Fibroblast of skin of back (primary cell): Measurements from ENCODE around the gene SRGAP3. TPM values are rescaled to one million over a fixed set of nuclear protein-coding genes. Genes with fewer than 3 reads are reported as not detected.
A peak's percentile ranks its signal among the peaks of the same experiment; 100 is the strongest.
"Not testable (repeated sequence)": the region's sequence is repeated elsewhere in the genome, so short reads cannot be mapped to it uniquely, and the experiment has no call there.

Experiments
- DNase-seq: peaks from one replicate; pipeline ENCODE4 v3.0.0-alpha.2; 2013
- polyA plus RNA-seq, 2 experiments: library from polyadenylated mRNA; unstranded; fragments of 120-200 nt; gene quantifications; one replicate each; pipeline ENCODE4 v1.2.1, GENCODE V29; 2013; ENCODE audit not compliant: insufficient read length in 2 of 2

The SRGAP3 gene
- polyA plus RNA-seq (2013, experiment 1 of 2; ENCODE audit: insufficient read length), result 0.72 TPM
- polyA plus RNA-seq (2013, experiment 2 of 2; ENCODE audit: insufficient read length), result 0.70 TPM

DNA sequence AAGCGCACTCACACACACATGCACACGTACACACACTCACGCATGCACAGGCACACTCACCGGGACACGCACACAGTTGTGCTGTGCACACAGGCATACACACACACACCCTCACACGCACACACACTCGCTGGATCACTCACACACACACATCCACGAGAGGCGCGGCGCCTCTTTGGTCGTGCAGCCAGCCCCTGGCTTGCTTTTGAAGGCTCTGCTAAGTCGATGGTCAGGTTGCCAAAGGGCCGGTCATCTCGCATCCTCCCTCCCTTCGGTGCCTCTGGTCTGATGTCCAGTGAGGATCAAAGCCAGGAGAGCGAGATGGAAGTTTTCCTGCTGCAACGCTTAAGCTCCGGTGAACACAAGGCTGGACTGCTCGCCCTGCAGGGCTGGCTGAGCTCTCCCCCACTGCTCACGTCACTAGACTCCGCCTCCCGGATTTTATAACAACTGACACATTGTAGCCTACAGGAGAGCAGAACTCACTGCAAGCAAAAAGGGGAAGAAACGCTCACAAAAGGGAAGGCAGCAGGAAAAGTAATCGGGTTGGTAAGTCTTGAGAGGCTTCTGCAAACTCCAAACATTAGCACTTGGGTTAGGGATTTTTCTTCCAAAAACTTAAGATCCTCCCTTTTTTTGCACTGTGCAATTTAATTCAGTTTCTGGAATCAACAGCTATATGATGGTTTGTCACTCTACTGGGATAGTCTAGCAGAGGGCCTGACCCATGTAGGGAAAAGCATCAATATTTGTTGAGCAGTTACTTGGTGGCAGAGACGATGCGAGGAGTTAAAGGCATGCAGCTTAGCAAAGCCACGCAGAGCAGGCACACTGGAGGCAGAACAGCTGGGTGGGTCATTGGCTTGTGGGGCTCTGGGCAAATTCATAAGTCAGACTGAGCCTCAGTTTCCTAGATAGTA, at the start of gene SRGAP3:
Gene SRGAP3, minus strand, starts transcription at position 374 of the 920 bp plus-strand sequence. CDS start 695 bp downstream, outside the sequence.
- peak; percentile 88 for DNase-seq

- peak; percentile 34 for DNase-seq
Measured at GRCh38 chr3:9298236-9298635, 48.8 kb upstream of the SRGAP3 start.

- no peak for DNase-seq
Measured at GRCh38 chr3:9296241-9296640, 46.8 kb upstream of the SRGAP3 start.

DNA sequence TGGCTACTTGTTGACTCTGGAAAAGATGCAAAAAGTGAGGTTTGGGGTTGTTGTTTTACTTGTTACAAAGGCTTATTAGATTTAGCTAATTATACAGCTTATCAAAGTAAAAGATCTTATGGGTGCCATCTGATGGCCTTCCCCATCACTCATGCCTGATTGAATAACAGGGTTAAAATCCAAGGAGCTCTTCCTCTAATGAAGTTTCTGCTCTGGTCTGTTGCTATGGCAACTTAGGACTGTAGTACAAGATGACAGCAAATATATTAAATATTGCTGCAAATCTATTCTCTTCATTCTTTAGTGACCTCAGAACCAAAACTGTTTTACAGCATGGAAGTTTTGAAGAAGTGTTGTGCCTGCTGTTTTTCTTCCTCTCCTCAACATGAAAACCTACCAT, 45.6 kb upstream of the SRGAP3 start:
- DNase-seq, result no peak

DNA sequence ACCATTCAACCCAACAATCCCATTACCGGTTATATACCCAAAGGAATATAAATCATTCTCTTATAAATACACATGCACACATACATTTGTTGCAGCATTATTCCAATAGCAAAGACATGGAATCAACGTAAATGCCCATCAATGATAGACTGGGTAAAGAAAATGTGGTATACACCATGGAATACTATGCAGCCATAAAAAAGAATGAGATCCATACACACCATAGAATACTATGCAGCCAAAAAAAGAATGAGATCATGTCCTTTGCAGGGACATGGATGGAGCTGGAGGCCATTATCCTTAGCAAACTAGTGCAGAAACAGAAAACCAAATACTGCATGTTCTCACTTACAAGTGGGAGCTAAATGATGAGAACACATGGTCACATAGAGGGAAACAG, 44.5 kb upstream of the SRGAP3 start:
- not testable (repeated sequence) for DNase-seq

- no peak for DNase-seq
Measured at GRCh38 chr3:9293076-9293475, 43.6 kb upstream of the SRGAP3 start.

DNA sequence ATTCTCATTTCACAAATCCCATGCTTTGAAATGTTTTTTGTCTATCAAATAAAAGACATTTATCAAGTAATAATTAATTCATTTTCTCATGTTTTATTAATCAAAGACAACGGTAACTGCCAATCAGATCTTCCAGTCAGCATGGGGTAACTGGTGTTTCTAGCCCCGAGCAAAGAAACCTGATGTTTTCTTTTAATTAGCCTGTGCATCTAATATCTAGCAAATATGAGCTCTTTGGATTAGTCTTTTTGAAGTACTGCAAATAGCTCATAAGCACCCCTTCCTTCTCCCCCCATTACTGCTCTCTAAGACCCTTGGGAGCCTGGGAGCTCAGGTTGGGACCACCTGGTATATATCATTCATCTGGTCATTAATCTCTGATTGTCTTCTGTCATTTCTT, 43.1 kb upstream of the SRGAP3 start:
- DNase-seq, result no peak

- DNase-seq, result peak; percentile 56
Measured at GRCh38 chr3:9291821-9292410, 42.5 kb upstream of the SRGAP3 start.

DNA sequence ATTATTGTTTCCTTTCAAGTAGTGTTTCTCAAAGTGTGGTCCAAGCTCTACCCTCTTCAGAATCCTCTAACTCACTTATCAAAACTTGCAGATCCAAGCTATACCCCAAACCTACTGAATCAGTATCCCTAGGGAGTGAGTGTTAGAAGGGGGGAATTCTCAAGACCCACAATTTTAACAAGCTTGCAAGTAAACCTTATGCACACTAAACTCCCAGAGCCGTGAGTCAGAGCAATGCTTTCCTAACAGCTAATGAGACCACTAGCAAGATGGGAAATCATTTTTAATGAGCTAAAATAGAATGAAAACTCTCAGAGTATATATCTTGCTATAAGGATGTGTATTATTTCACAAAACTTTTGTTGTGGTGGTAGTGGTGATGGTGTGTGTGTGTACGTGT, 41.1 kb upstream of the SRGAP3 start:
- DNase-seq, result peak; percentile 34

- DNase-seq, result not testable (repeated sequence)
Measured at GRCh38 chr3:9281533-9281932, 32.1 kb upstream of the SRGAP3 start.

GRCh38 chr3:9280451-9281219, 31.2 kb upstream of the SRGAP3 start:
- peak; percentile 37 for DNase-seq

DNA sequence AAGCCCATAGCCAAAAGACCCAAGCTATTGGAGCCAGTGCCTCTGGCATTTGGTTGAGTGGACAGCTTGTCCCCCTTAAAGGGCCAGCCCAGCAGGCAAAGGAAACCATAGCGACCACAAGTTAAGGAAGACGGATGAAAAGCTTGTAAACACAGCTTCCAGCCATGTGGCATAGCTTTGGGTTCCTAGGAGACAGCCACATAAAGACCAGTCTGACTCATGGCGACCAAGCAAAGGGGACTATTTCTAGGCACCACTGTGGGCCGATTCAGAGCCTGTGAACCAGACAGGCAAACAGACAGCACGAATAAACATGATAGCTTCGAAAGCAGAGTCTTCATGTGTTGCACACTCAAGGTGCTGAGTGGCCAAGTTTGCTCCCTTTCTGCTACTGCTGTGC, 30.5 kb upstream of the SRGAP3 start:
- peak; percentile 66 for DNase-seq

GRCh38 chr3:9278498-9278897, 29.1 kb upstream of the SRGAP3 start:
- no peak for DNase-seq

- no peak for DNase-seq
Measured at GRCh38 chr3:9278085-9278484, 28.6 kb upstream of the SRGAP3 start.

DNA sequence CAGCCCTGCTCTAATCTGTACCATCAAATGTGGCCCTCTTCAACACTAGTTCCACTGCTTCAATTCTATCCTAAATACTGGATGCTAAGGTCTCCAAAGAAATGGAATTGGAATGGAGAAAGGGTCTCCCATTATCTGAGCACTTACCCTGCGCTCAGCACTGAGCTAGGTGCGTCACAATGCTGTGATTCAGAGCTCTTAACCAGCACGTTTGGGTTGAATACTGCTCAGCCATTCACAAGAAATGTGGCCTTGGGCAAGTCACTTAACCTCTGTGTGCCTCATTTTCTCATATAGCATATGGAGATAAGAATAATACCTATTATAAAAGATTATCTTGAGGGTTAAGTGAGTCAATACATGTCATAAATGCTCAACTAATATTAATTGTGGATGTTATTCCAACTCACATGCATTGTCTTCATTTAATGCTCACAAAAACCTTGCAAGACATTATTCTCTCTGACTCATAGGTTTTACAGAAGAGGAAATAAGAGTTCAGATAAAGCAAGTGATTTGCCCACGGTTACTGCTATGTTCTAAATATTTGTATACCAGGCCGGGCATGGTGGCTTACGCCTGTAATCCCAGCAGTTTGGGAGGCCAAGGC, 27.4 kb upstream of the SRGAP3 start:
- DNase-seq, result no peak

- no peak for DNase-seq
Measured at GRCh38 chr3:9271903-9272302, 22.5 kb upstream of the SRGAP3 start.

DNA sequence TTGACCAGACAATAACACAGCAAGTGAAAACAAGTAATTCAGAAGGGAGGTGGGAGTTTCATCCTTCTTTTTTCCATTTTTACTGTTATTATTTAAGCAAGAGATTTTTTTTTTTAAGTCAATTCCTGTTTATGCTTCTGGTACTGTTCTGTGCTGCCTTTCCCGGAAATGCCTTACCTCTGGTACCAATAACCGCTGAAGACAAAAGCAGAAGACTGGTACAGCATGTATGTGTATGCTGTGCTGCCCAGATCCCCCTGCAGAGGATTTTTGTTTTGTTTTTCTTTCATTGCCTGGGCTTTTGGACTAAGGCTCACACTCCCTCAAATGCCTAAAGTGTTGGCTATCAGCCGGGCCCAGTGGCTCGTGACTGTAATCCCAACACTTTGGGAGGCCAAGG, 21.3 kb upstream of the SRGAP3 start:
- DNase-seq, result no peak

GRCh38 chr3:9266716-9267115, 17.3 kb upstream of the SRGAP3 start:
- no peak for DNase-seq

DNA sequence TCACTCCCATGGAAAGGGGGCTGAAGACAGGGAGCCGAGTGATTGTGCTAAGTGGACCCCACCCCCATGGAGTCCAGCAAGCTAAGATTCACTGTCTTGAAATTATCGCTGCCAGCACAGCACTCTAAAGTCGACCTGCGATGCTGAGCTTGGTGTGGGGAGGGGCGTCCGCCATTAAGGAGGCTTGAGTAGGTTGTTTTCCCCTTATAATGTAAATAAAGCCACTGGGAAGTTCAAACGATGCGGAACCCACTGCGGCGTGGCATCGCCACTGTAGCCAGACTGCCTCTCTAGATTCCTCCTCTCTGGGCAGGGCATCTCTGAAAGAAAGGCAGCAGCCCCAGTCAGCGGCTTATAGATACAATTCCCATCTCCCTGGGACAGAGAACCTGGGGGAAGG, 10.9 kb upstream of the SRGAP3 start:
- no peak for DNase-seq

DNA sequence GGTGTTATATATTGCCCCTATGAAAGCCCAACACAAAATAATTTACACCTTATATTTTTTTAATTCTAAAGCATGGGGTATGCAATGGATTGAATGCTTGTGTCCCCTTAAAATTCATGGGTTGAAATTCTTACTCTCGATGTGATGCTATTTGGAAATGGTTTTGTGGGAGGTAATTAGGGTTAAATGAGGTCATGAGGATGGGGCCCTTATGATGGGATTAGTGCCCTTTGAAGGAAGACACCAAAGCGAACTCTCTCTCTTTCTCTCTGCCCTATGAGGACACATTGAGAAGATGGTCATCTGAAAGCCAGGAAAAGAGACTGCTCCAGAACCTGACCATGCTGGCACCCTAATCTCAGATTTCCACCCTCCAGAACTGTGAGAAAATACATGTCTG, 7.6 kb upstream of the SRGAP3 start:
- no peak for DNase-seq

DNA sequence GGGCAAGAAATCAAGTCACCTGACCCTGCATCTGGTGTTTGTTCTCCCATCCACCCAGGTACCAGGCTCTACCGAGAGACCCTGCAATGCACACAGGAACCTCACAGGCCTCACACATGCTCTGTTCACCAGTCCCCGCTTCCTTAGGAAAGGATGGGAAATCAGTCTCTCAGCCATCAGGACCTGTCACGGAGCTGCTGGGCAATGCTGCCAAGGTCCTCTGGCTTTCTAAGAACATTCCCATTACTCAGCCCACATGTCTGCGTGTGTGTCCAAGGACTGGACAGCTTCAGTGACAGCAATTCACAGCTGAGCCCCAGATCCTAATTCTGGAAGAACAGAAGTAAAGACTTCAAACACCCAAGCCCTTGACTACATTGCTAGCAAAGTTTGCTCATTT, 6.5 kb upstream of the SRGAP3 start:
- no peak for DNase-seq

GRCh38 chr3:9254764-9255163, 5.3 kb upstream of the SRGAP3 start:
- no peak for DNase-seq

DNA sequence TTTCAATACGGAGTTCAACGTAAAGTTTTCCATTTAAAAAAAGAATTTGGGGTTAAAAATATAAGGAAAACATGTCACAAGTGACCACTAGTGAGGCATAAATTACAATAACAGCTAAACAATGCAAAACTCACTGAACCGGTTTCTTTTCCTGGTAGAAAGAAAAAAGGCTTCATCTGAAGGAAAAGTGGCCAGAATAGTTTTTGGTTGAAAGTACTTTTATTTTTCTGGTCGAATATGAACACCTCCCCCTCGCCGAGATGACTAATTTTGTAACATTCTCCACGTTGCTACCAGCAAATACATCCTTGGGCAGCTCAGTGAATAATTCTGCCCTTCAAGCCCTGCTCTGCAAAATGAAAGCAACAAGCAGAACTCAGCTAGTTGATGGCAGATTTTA, 3.9 kb upstream of the SRGAP3 start:
- DNase-seq, result peak; percentile 18
